A549 (cell line): Measurements from ENCODE around the gene CCND1. TPM values are rescaled to one million over a fixed set of nuclear protein-coding genes. Genes with fewer than 3 reads are reported as not detected.
"Not testable (repeated sequence)": the region's sequence is repeated elsewhere in the genome, so short reads cannot be mapped to it uniquely, and the experiment has no call there.

Experiments
- ATAC-seq, 2 experiments: fragments of 200-7000 bp in 1 of 2; fragments of >200 bp in 1 of 2; cut with Nextera tagmentation in 1 of 2; cut with Tn5 transposase in 1 of 2; 3 replicates each; pipeline versions ENCODE4 v1.8.0 to v1.9.1; 2018 to 2020; ENCODE audit warnings: mild to moderate bottlenecking in 1 of 2, moderate library complexity in 1 of 2
- CTCF ChIA-PET: fragments of 300-600 bp; sonication (Branson Sonifier 250); formaldehyde crosslinking; extraction: SDS; loops from one replicate; lab custom pipeline; 2021; ENCODE audit warnings: antibody characterized with exemption, inconsistent platforms; lab: Yijun Ruan, JAX
- POLR2A ChIA-PET: fragments of 350-600 bp; formaldehyde crosslinking; extraction: SDS; loops from one replicate; lab custom pipeline; 2021; ENCODE audit warnings: antibody characterized with exemption, inconsistent platforms; lab: Yijun Ruan, JAX
- DNase-seq, 2 experiments: peaks; one replicate each; pipeline versions ENCODE4 v3.0.0 to v3.0.0-alpha.2; 2011 to 2016; ENCODE audit warnings: low read depth in 1 of 2, low spot score in 1 of 2
- FAIRE-seq: peaks from 2 replicates; lab custom pipeline; 2011; peaks lifted over from hg19 to GRCh38; lab: Jason Lieb, UNC
- H3K27ac ChIP-seq, 2 experiments: fragments of >200 bp; sonication (Bioruptor Twin); formaldehyde crosslinking; 3 replicates each; pipeline ENCODE4 v1.5.1; 2016 to 2017
- H3K4me1 ChIP-seq: fragments of >200 bp; sonication (Bioruptor Twin); formaldehyde crosslinking; 3 replicates; pipeline ENCODE4 v1.6.1; 2016
- H3K4me2 ChIP-seq: fragments of >200 bp; sonication (Bioruptor Twin); formaldehyde crosslinking; 3 replicates; pipeline ENCODE4 v1.6.1; 2016
- H3K4me3 ChIP-seq: fragments of >200 bp; sonication (Bioruptor Twin); formaldehyde crosslinking; 3 replicates; pipeline ENCODE4 v1.5.1; 2016
- H3K9me3 ChIP-seq: fragments of >200 bp; sonication (Bioruptor Twin); formaldehyde crosslinking; 3 replicates; pipeline ENCODE4 v1.6.1; 2016
- CEBPB ChIP-seq, 2 experiments: fragments of >200 bp in 1 of 2; sonication (Bioruptor Twin) in 1 of 2; formaldehyde crosslinking in 1 of 2; IDR thresholded peaks; 2 replicates each; pipeline ENCODE4 v1.6.1; 2012 to 2016
- CHD2 ChIP-seq: fragments of 150-350 bp; IDR thresholded peaks from 2 replicates; pipeline ENCODE4 v1.6.1; 2014; ENCODE audit warnings: low read length; ENCODE audit not compliant: partially characterized antibody
- EHF ChIP-seq: fragments of 250-450 bp; sonication (Bioruptor Pico); IDR thresholded peaks from 2 replicates; pipeline ENCODE4 v1.5.0; 2020; ENCODE audit warnings: mild to moderate bottlenecking
- EHMT2 ChIP-seq: fragments of 200-600 bp; sonication (generic); IDR thresholded peaks from 2 replicates; pipeline ENCODE4 v1.6.1; 2016; ENCODE audit warnings: antibody characterized with exemption, low read depth, mild to moderate bottlenecking, moderate library complexity
- FOSB ChIP-seq: fragments of 250-450 bp; sonication (Bioruptor Pico); IDR thresholded peaks from 2 replicates; pipeline ENCODE4 v1.5.0; 2020; ENCODE audit warnings: mild to moderate bottlenecking, moderate library complexity
- FOSL2 ChIP-seq, 2 experiments: fragments of 450-650 bp in 1 of 2; fragments of >200 bp in 1 of 2; sonication (Bioruptor Twin) in 1 of 2; formaldehyde crosslinking; IDR thresholded peaks; 2 replicates each; pipeline versions ENCODE4 v1.5.0 to v1.6.1; 2016 to 2020; ENCODE audit warnings: mild to moderate bottlenecking in 1 of 2, moderate library complexity in 1 of 2
- HOXB5 ChIP-seq: fragments of 250-450 bp; sonication (Bioruptor Pico); IDR thresholded peaks from 2 replicates; pipeline ENCODE4 v1.5.0; 2020; ENCODE audit warnings: mild to moderate bottlenecking, moderate library complexity
- JUNB ChIP-seq: fragments of >200 bp; sonication (Bioruptor Twin); formaldehyde crosslinking; IDR thresholded peaks from 2 replicates; pipeline ENCODE4 v1.6.1; 2016
- KDM1A ChIP-seq: fragments of 200-600 bp; sonication (generic); IDR thresholded peaks from 2 replicates; pipeline ENCODE4 v1.6.1; 2016; ENCODE audit warnings: low read depth, mild to moderate bottlenecking
- MAFK ChIP-seq: fragments of 450-650 bp; IDR thresholded peaks from 2 replicates; pipeline ENCODE4 v1.6.1; 2014; ENCODE audit not compliant: partially characterized antibody
- NFE2L2 ChIP-seq: fragments of 150-350 bp; conservative IDR thresholded peaks from 2 replicates; pipeline ENCODE4 v1.6.1; 2014; ENCODE audit warnings: low read length
- NR3C1 ChIP-seq: fragments of >200 bp; sonication (Bioruptor Twin); formaldehyde crosslinking; IDR thresholded peaks from 3 replicates; pipeline ENCODE4 v1.6.1; 2017
- PHF8 ChIP-seq: fragments of 200-600 bp; sonication (generic); IDR thresholded peaks from 2 replicates; pipeline ENCODE4 v1.6.1; 2016; ENCODE audit warnings: low read depth, mild to moderate bottlenecking, antibody characterized with exemption, moderate library complexity, borderline replicate concordance
- POLR2AphosphoS2 ChIP-seq: conservative IDR thresholded peaks from 2 replicates; pipeline ENCODE4 v1.6.1; 2012; ENCODE audit warnings: low read length, improper control_type of control experiment, inconsistent platforms
- RNF2 ChIP-seq: fragments of 200-600 bp; sonication (generic); IDR thresholded peaks from 2 replicates; pipeline ENCODE4 v1.6.1; 2016; ENCODE audit warnings: low read depth, mild to moderate bottlenecking, antibody characterized with exemption, moderate library complexity, borderline replicate concordance
- TFCP2L1 ChIP-seq: fragments of 250-450 bp; sonication (Bioruptor Pico); IDR thresholded peaks from 2 replicates; pipeline ENCODE4 v1.5.0; 2021; ENCODE audit warnings: mild to moderate bottlenecking
- ZFP36 ChIP-seq: fragments of 450-650 bp; IDR thresholded peaks from 2 replicates; pipeline ENCODE4 v1.6.1; 2014; ENCODE audit warnings: borderline replicate concordance; ENCODE audit not compliant: partially characterized antibody
- ZNF302 ChIP-seq: fragments of 250-450 bp; sonication (Bioruptor Pico); IDR thresholded peaks from 2 replicates; pipeline ENCODE4 v1.9.0; 2021; ENCODE audit warnings: inconsistent platforms, mild to moderate bottlenecking, moderate library complexity
- WGBS: methylation state at CpG from one replicate; pipeline ENCODE4 v1.1.6; 2017; ENCODE audit errors: missing lambda C conversion rate; 5-methylcytosine and 5-hydroxymethylcytosine counted together
- polyA plus RNA-seq, 4 experiments: library from polyadenylated mRNA; depleted of rRNA in 3 of 4; stranded (reverse); fragments of >200 nt; fragmentation: RNase III in 1 of 4; extraction: RNeasy Plus Mini Kit Qiagen cat#74134 plus additional on column Dnase treatment in 1 of 4; gene quantifications; 2 replicates in 3 of 4; 3 replicates in 1 of 4; pipeline ENCODE4 v1.2.3, GENCODE V29; 2011 to 2017
- TF ChIP-seq, protein P1 (sequence below): fragments of >200 bp; sonication (Bioruptor Twin); formaldehyde crosslinking; IDR thresholded peaks from 2 replicates; pipeline ENCODE4 v1.6.1; 2016
- TF ChIP-seq, protein P2 (sequence below): fragments of 450-650 bp; IDR thresholded peaks from 2 replicates; pipeline ENCODE4 v1.6.1; 2014; ENCODE audit warnings: antibody characterized with exemption
- TF ChIP-seq, protein P3 (sequence below): fragments of 250-450 bp; sonication (Bioruptor Pico); IDR thresholded peaks from 2 replicates; pipeline ENCODE4 v1.5.0; 2020; ENCODE audit warnings: low read depth, mild to moderate bottlenecking, moderate library complexity
- TF ChIP-seq, protein P4 (sequence below): fragments of 150-350 bp; IDR thresholded peaks from 2 replicates; pipeline ENCODE4 v1.6.1; 2014; ENCODE audit warnings: low read depth, mild to moderate bottlenecking, low read length
- TF ChIP-seq, protein P5 (sequence below): fragments of >200 bp; sonication (Bioruptor Twin); formaldehyde crosslinking; IDR thresholded peaks from 3 replicates; pipeline ENCODE4 v1.5.1; 2016
- TF ChIP-seq, protein P6 (sequence below): IDR thresholded peaks from 2 replicates; pipeline ENCODE4 v1.6.1; 2012

Gene CCND1
- polyA plus RNA-seq, 2 of the 4 experiments (the other 2 are of a cell fraction): 131 to 136 TPM

DNA sequence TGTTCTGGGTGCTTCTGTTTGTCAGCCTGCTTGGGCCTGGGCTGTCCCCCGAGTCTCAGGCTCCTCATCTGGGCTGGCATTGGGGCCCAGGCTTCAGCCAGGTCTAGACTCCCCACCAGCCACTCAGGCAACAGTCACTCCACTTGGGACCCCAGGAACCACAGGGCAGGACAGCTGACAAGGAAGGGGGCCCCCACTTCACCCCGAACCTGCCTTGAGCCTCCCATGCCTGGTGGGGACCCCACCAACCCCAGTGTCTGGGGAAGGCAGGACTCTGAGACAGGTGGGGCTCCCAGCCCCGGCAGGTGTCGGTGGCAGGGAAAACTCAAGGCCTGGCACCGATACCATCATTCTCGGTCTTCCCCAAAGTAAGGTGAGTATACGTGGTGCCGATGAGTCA, 45.9 kb downstream of the CCND1 start:
- TF ChIP-seq MAFK (no peak), CEBPB (IDR thresholded peaks at IDR 0.05) (no peak), CHD2 (no peak), NFE2L2 (no peak), KDM1A (no peak), ZNF302 (CRISPR knock-in tag) (no peak), EHMT2 (no peak), RNF2 (no peak)
- TF ChIP-seq, protein P1, sequence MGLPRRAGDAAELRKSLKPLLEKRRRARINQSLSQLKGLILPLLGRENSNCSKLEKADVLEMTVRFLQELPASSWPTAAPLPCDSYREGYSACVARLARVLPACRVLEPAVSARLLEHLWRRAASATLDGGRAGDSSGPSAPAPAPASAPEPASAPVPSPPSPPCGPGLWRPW: no peak
- TF ChIP-seq, protein P2, sequence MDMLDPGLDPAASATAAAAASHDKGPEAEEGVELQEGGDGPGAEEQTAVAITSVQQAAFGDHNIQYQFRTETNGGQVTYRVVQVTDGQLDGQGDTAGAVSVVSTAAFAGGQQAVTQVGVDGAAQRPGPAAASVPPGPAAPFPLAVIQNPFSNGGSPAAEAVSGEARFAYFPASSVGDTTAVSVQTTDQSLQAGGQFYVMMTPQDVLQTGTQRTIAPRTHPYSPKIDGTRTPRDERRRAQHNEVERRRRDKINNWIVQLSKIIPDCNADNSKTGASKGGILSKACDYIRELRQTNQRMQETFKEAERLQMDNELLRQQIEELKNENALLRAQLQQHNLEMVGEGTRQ: no peak
- TF ChIP-seq, protein P3, sequence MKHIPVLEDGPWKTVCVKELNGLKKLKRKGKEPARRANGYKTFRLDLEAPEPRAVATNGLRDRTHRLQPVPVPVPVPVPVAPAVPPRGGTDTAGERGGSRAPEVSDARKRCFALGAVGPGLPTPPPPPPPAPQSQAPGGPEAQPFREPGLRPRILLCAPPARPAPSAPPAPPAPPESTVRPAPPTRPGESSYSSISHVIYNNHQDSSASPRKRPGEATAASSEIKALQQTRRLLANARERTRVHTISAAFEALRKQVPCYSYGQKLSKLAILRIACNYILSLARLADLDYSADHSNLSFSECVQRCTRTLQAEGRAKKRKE (CRISPR knock-in tag): no peak
- TF ChIP-seq, protein P4, sequence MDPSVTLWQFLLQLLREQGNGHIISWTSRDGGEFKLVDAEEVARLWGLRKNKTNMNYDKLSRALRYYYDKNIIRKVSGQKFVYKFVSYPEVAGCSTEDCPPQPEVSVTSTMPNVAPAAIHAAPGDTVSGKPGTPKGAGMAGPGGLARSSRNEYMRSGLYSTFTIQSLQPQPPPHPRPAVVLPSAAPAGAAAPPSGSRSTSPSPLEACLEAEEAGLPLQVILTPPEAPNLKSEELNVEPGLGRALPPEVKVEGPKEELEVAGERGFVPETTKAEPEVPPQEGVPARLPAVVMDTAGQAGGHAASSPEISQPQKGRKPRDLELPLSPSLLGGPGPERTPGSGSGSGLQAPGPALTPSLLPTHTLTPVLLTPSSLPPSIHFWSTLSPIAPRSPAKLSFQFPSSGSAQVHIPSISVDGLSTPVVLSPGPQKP: no peak
- ATAC-seq: no peak
- POLR2A ChIA-PET: no interaction called here
- 95% methylated on average over 7 of the region's 8 CpGs for WGBS
- CTCF ChIA-PET: interaction anchor here (0.7 to 5.2 kb wide), 13 partner anchors 9 to 505 kb away, joined by 3 to 38 read pairs (median 5); no protein-coding TSS in a partner anchor
- peaks cover 19% of the 10 kb centered on the region; the same call in 2 of the 3 replicates for H3K4me1 ChIP-seq
- no peak for DNase-seq
- H3K27ac ChIP-seq: peak overlapping the region in 1 of 2 experiments; percentile 25; a peak in 1 of 6 replicates
- FAIRE-seq: no peak
- H3K4me2 ChIP-seq: no peak overlapping the region
- no peak overlapping the region for H3K4me3 ChIP-seq
- H3K9me3 ChIP-seq: peaks cover 5% of the 10 kb centered on the region; the same call in 1 of the 3 replicates

DNA sequence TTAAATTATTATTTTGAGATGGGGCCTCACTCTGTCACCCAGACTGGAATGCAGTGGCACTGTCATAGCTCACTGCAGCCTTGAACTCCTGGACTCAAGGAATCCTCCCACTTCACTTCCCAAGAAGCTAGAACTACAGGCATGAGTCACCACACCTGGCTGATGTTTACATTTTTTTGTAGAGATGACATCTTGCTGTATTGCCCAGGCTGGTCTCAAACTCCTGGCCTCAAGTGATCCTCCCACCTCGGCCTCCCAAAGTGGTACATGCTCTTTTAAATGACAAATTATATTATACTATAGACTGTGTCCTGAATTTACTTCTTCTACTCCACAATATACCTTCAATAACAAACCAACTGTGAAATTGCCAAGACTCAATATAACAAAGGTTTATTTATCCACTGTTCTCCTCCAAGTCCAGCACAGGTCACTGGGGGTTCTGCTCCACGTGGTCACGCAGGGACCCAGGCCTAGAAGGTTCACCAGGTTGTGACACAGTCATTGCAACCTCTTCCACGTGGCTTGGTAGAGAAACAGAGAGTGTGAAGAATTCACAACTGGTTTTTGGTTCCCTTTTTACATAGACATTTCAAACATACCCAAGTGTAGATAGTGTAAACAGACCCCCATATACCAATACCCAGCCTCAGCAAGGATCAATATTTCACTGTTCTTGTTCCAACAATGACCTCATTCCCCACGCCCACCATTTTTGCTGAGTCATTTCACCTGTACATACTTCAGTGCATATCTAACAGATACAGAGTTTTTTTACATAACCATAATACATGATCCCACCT, 47.2 kb downstream of the CCND1 start:
- FAIRE-seq, CTCF ChIA-PET: not testable (repeated sequence)
- peak overlapping the region; percentile 56 to 61 for H3K27ac ChIP-seq

DNA sequence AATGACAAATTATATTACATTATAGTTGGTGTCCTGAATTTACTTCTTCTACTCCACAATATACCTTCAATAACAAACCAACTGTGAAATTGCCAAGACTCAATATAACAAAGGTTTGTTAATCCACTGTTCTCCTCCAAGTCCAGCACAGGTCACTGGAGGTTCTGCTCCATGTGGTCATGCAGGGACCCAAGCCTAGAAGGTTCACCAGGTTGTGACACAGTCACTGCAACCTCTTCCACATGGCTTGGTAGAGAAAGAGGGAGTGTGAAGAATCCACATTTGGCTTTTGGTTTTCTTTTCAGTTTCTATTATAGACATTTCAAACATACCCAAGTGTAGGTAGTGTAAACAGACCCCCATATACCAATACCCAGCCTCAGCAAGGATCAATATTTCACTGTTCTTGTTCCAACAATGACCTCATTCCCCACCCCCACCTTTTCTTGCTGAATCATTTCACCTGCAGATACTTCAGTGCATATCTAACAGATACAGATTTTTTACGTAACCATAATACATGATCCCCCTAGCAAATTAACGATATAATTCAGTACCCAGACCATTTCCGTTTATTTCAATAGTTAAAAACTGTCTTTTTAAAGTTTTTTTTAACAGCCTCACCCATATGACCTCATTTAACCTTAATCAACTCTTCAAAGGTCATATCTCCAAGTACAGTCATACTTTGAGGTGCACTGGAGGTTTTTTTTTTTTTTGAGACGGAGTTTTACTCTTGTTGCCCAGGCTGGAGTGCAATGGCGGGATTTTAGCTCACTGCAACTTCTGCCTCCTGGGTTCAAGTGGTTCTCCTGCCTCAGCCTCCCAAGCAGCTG, 48.7 kb downstream of the CCND1 start:
- WGBS: 87% methylated on average over 5 of the region's 5 CpGs
- FAIRE-seq (no peak), DNase-seq (no peak), ATAC-seq (no peak)
- Histone ChIP-seq H3K9me3 (peaks cover 9% of the 10 kb centered on the region; the same call in 1 of the 3 replicates), H3K27ac (peak overlapping the region in 1 of 2 experiments; percentile 61; a peak in 3 of 6 replicates), H3K4me3 (no peak overlapping the region), H3K4me2 (no peak overlapping the region), H3K4me1 (peaks cover 19% of the 10 kb centered on the region; the same call in 2 of the 3 replicates)
- ChIA-PET CTCF (interaction anchor here (0.6 to 2.0 kb wide), 4 partner anchors 101 to 412 kb away, joined by 3 to 5 read pairs (median 4); no protein-coding TSS in a partner anchor), POLR2A (no interaction called here)
- TF ChIP-seq ZNF302 (CRISPR knock-in tag): no peak
- TF ChIP-seq HOXB5 (CRISPR knock-in tag): no peak
- TF ChIP-seq PHF8: no peak
- no peak for TF ChIP-seq MAFK
- TF ChIP-seq, protein P1: no peak
- no peak for TF ChIP-seq ZFP36
- no peak for TF ChIP-seq JUNB
- no peak for TF ChIP-seq RNF2
- TF ChIP-seq TFCP2L1 (CRISPR knock-in tag): no peak
- no peak for TF ChIP-seq NR3C1
- no peak for TF ChIP-seq FOSB
- no peak for TF ChIP-seq EHF (CRISPR knock-in tag)
- TF ChIP-seq, protein P5, sequence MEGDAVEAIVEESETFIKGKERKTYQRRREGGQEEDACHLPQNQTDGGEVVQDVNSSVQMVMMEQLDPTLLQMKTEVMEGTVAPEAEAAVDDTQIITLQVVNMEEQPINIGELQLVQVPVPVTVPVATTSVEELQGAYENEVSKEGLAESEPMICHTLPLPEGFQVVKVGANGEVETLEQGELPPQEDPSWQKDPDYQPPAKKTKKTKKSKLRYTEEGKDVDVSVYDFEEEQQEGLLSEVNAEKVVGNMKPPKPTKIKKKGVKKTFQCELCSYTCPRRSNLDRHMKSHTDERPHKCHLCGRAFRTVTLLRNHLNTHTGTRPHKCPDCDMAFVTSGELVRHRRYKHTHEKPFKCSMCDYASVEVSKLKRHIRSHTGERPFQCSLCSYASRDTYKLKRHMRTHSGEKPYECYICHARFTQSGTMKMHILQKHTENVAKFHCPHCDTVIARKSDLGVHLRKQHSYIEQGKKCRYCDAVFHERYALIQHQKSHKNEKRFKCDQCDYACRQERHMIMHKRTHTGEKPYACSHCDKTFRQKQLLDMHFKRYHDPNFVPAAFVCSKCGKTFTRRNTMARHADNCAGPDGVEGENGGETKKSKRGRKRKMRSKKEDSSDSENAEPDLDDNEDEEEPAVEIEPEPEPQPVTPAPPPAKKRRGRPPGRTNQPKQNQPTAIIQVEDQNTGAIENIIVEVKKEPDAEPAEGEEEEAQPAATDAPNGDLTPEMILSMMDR: no peak
- no peak for TF ChIP-seq POLR2AphosphoS2

More for the DNA sequence above, 47.2 kb downstream of the CCND1 start:
- TF ChIP-seq, protein P6, sequence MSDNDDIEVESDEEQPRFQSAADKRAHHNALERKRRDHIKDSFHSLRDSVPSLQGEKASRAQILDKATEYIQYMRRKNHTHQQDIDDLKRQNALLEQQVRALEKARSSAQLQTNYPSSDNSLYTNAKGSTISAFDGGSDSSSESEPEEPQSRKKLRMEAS: peak; percentile 41; the same call in 1 of the 2 replicates
- H3K4me3 ChIP-seq; POLR2A ChIA-PET; H3K9me3 ChIP-seq; H3K4me2 ChIP-seq; ATAC-seq; TF ChIP-seq FOSL2 (IDR thresholded peaks at IDR 0.05): not testable (repeated sequence)
- TF ChIP-seq FOSL2 (CRISPR knock-in tag; IDR thresholded peaks at IDR 0.05) (peak; percentile 52; the same call in 1 of the 2 replicates), MAFK (peak; percentile 96), NFE2L2 (peak; percentile 97)
- 69% methylated on average over 5 of the region's 5 CpGs for WGBS
- peak in 1 of 2 experiments; percentile 55 for DNase-seq
- peaks cover 19% of the 10 kb centered on the region; the same call in 2 of the 3 replicates for H3K4me1 ChIP-seq
